H1 (cell line): ENCODE data around the gene SUSD6. TPM values are rescaled to one million over a fixed set of nuclear protein-coding genes. Genes with fewer than 3 reads are reported as not detected.

Source experiments
- KDM1A ChIP-seq: fragments of 200-600, 300-600 bp; sonication (generic); IDR thresholded peaks from 2 replicates; pipeline ENCODE4 v1.7.1; 2016; ENCODE audit warnings: mild to moderate bottlenecking, low read length, borderline replicate concordance
- SP1 ChIP-seq: IDR thresholded peaks from 2 replicates; pipeline ENCODE4 v1.6.1; 2011; ENCODE audit warnings: low read depth, low read length
- USF2 ChIP-seq: IDR thresholded peaks from 2 replicates; pipeline ENCODE4 v1.6.1; 2011; ENCODE audit warnings: low read length, improper control_type of control experiment
- YY1 ChIP-seq: IDR thresholded peaks from 2 replicates; pipeline ENCODE4 v1.6.1; 2011; ENCODE audit warnings: low read depth, mild to moderate bottlenecking, low read length
- polyA plus RNA-seq, 7 experiments: library from polyadenylated mRNA; depleted of rRNA in 3 of 7; stranded (reverse) in 5 of 7; unstranded in 2 of 7; fragments of >200 nt in 5 of 7; fragments of 200-250 nt in 2 of 7; gene quantifications; 1 replicate in 5 of 7; 2 replicates in 1 of 7; 4 replicates in 1 of 7; pipeline versions ENCODE4 v1.2.1 to v1.2.3, GENCODE V29; 2011 to 2013; ENCODE audit warnings: missing spikeins in 2 of 7, mixed read lengths in 2 of 7
- total RNA-seq: library from RNA; stranded (reverse); fragmentation: NEBNext Ultra II Directional; extraction: Animal tissue kit (Norgen Biotek cat#: 25700); gene quantifications from 2 replicates; pipeline ENCODE4 v1.2.1, GENCODE V29; 2021

SUSD6 gene
- total and polyA plus RNA-seq, 2 of the 8 experiments (the other 6 are each of a cell fraction or from before 2014, with no cell fraction given), result 3.0 to 3.8 TPM

- TF ChIP-seq USF2, result no peak
- no peak for TF ChIP-seq SP1
- TF ChIP-seq YY1, result no peak
- TF ChIP-seq KDM1A, result no peak
These were observed 6.4 kb downstream of the SUSD6 start (continued) for GRCh38 chr14:69617796-69618195.
